Progenitor cell of endocrine pancreas (in vitro differentiated cells): ENCODE measurements around the gene KPNA2. TPM values are rescaled to one million over a fixed set of nuclear protein-coding genes. Genes with fewer than 3 reads are reported as not detected.
"Not testable (repeated sequence)": the region's sequence is repeated elsewhere in the genome, so short reads cannot be mapped to it uniquely, and the experiment has no call there.

Source experiments
- DNase-seq: peaks from one replicate; pipeline ENCODE4 v3.0.0; 2021; ENCODE audit warnings: low spot score; ENCODE audit not compliant: unreplicated experiment
- H3K27ac Mint-ChIP-seq: 2 replicates; pipeline ENCODE4 v1.8.0; 2021; ENCODE audit warnings: mild to moderate bottlenecking, moderate library complexity, mixed read lengths
- H3K27me3 Mint-ChIP-seq: 2 replicates; pipeline ENCODE4 v1.8.0; 2021; ENCODE audit warnings: mixed read lengths
- H3K36me3 Mint-ChIP-seq: 2 replicates; pipeline ENCODE4 v1.8.0; 2022; ENCODE audit warnings: mixed read lengths; ENCODE audit not compliant: insufficient read depth
- H3K4me1 Mint-ChIP-seq: 2 replicates; pipeline ENCODE4 v1.8.0; 2021; ENCODE audit warnings: low read depth, mixed read lengths
- H3K4me3 Mint-ChIP-seq: 2 replicates; pipeline ENCODE4 v1.8.0; 2021; ENCODE audit warnings: low read depth, mild to moderate bottlenecking, moderate library complexity, mixed read lengths
- H3K9me3 Mint-ChIP-seq: 2 replicates; pipeline ENCODE4 v1.8.0; 2021; ENCODE audit warnings: low read depth, mixed read lengths
- CTCF ChIP-seq: fragments of 200-600 bp; sonication (generic); IDR thresholded peaks from one replicate; pipeline ENCODE4 v1.5.0; 2021; ENCODE audit warnings: antibody characterized with exemption, mild to moderate bottlenecking; ENCODE audit not compliant: unreplicated experiment
- total RNA-seq: library from RNA; stranded (reverse); gene quantifications from 2 replicates; pipeline ENCODE4 v1.2.1, GENCODE V29; 2021

KPNA2 gene
- total RNA-seq, 1 donor from 2014 or later = 140 TPM

- H3K36me3 Mint-ChIP-seq = no peaks in the 10 kb centered on the region
- H3K4me1 Mint-ChIP-seq = no peaks in the 10 kb centered on the region
- peaks cover 6% of the 10 kb centered on the region for H3K9me3 Mint-ChIP-seq
- no peak overlapping the region for H3K27ac Mint-ChIP-seq
- H3K4me3 Mint-ChIP-seq = no peak overlapping the region
- DNase-seq = no peak
- no peaks in the 10 kb centered on the region for H3K27me3 Mint-ChIP-seq
- TF ChIP-seq CTCF = no peak
Observed at GRCh38 chr17:68080411-68081150, 45.0 kb downstream of the KPNA2 start.

- H3K36me3 Mint-ChIP-seq, H3K27me3 Mint-ChIP-seq, H3K9me3 Mint-ChIP-seq, H3K4me3 Mint-ChIP-seq, H3K27ac Mint-ChIP-seq, DNase-seq, H3K4me1 Mint-ChIP-seq: not testable (repeated sequence)
Observed at GRCh38 chr17:68081305-68082265, 46.0 kb downstream of the KPNA2 start.

- TF ChIP-seq CTCF = no peak
- H3K27me3 Mint-ChIP-seq = no peaks in the 10 kb centered on the region
- no peak overlapping the region for H3K27ac Mint-ChIP-seq
- no peaks in the 10 kb centered on the region for H3K4me1 Mint-ChIP-seq
- H3K4me3 Mint-ChIP-seq = no peak overlapping the region
- H3K9me3 Mint-ChIP-seq = peaks cover 6% of the 10 kb centered on the region
- no peak for DNase-seq
- H3K36me3 Mint-ChIP-seq = no peaks in the 10 kb centered on the region
Observed at GRCh38 chr17:68085771-68086381, 50.3 kb downstream of the KPNA2 start.

- H3K27me3 Mint-ChIP-seq, DNase-seq, H3K27ac Mint-ChIP-seq, H3K4me3 Mint-ChIP-seq, H3K36me3 Mint-ChIP-seq, H3K9me3 Mint-ChIP-seq, H3K4me1 Mint-ChIP-seq: not testable (repeated sequence)
Observed at GRCh38 chr17:68086666-68087065, 51.1 kb downstream of the KPNA2 start.

GRCh38 chr17:68087131-68087623 lies 51.6 kb downstream of the KPNA2 start:
- H3K4me1 Mint-ChIP-seq, H3K27me3 Mint-ChIP-seq: not testable (repeated sequence)

GRCh38 chr17:68087851-68088250 lies 52.3 kb downstream of the KPNA2 start:
- Mint-ChIP-seq H3K4me3 (no peak overlapping the region), H3K9me3 (no peaks in the 10 kb centered on the region), H3K27me3 (no peaks in the 10 kb centered on the region), H3K4me1 (no peaks in the 10 kb centered on the region), H3K36me3 (no peaks in the 10 kb centered on the region), H3K27ac (no peak overlapping the region)
- no peak for DNase-seq
- TF ChIP-seq CTCF = no peak

More at GRCh38 chr17:68087131-68087623, 51.6 kb downstream of the KPNA2 start:
- H3K27ac Mint-ChIP-seq, H3K4me3 Mint-ChIP-seq, H3K9me3 Mint-ChIP-seq, DNase-seq, H3K36me3 Mint-ChIP-seq: not testable (repeated sequence)
